CMK (cell line): Measurements from ENCODE around the gene TMEM132C.

Source experiments
- DNase-seq: peaks from one replicate; pipeline ENCODE4 v3.0.0-alpha.2; 2010; ENCODE audit warnings: low read depth

TMEM132C gene

GRCh38 chr12:128712622-128713021 lies 445.7 kb downstream of the TMEM132C start:
- no peak for DNase-seq

GRCh38 chr12:128715485-128715884 lies 448.5 kb downstream of the TMEM132C start:
- no peak for DNase-seq

DNA sequence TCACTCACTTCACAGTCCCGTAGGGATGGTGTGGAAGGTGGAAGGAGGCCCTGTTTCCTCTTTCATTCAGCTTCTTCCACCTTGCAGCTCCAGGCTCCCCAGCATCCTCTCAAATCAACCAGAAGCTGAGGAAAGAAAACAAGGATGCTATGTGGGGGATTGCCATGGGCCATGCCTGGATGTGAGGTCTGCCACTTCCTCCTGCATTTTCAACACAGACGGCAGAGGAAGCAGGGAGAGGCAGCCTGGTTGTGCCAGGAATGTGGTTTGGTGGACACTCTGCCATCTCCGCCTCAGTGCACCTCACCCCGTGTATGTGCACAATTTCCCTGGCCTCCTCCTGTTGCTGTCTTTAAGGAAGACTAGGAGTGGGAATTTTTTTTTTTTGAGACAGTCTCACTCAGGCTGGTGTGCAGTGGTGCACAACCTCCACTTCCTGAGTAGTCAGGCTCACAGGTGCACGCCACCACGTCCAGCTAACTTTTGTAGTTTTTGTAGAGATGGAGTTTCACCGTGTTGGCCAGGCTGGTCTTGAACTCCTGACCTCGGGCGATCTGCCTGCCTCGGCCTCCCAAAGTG lies 457.6 kb downstream of the TMEM132C start:
- DNase-seq, result no peak

DNA sequence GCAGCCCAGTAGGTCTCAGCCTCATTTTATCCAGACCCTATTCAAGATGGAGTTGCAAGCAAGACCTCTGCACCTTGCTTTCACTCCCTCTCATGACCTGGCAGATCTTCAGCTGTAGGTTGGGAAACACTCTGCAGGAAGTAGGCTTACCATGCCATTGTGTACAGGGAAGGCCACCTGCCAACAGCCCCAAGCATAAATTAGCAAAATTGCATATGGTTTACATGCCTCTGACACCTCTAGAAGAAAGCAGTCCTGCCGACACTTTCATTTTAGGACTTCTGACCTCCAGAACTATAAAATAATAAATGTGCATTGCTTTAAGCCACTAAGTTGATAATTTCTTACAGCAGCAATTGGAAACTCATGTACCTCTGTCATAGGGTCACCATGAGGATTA lies 459.9 kb downstream of the TMEM132C start:
- DNase-seq, result no peak

DNA sequence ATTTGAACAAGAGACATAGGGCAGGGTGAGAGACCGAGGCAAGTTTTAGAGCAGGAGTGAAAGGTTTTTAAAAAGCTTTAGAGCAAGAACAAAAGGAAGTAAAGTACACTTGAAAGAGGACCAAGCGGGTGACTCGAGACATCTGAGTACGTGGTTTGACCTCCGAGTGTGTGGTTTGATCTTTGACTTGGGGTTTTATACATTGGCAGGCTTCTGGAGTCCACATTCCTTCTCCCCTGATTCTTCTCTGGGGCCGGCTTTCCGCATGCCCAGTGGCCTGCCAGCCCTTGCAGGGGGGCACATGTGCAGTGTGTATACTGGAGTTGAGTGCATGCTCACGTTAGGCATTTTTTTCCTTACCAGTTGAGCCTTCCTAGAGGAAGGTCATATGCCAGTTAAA lies 460.5 kb downstream of the TMEM132C start:
- no peak for DNase-seq

GRCh38 chr12:128727999-128728398 lies 461.0 kb downstream of the TMEM132C start:
- DNase-seq, result no peak

- DNase-seq, result peak; percentile 27
These were observed 462.7 kb downstream of the TMEM132C start for GRCh38 chr12:128729628-128730121.

GRCh38 chr12:128734371-128734770 lies 467.4 kb downstream of the TMEM132C start:
- DNase-seq, result no peak

GRCh38 chr12:128737292-128737966 lies 470.5 kb downstream of the TMEM132C start:
- DNase-seq, result no peak

DNA sequence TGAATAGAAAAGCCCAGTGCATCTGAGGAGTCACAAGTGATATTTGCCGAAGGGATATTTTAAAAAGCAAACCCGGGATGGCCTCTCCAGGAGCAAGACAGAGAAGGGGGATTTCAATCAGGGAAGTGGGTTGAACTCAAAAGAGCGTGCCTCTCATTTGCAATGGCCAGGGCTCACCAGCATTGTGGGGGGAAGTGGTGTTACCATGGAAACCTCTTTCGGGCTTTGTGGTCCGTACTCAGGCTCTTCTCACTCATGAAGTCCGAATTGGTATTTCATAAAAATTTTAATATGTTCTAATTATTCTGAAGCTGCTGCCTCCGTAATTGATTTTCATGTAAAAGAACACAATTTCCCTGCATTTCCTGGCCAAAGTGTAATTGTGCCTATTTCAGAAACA lies 476.9 kb downstream of the TMEM132C start:
- no peak for DNase-seq

DNA sequence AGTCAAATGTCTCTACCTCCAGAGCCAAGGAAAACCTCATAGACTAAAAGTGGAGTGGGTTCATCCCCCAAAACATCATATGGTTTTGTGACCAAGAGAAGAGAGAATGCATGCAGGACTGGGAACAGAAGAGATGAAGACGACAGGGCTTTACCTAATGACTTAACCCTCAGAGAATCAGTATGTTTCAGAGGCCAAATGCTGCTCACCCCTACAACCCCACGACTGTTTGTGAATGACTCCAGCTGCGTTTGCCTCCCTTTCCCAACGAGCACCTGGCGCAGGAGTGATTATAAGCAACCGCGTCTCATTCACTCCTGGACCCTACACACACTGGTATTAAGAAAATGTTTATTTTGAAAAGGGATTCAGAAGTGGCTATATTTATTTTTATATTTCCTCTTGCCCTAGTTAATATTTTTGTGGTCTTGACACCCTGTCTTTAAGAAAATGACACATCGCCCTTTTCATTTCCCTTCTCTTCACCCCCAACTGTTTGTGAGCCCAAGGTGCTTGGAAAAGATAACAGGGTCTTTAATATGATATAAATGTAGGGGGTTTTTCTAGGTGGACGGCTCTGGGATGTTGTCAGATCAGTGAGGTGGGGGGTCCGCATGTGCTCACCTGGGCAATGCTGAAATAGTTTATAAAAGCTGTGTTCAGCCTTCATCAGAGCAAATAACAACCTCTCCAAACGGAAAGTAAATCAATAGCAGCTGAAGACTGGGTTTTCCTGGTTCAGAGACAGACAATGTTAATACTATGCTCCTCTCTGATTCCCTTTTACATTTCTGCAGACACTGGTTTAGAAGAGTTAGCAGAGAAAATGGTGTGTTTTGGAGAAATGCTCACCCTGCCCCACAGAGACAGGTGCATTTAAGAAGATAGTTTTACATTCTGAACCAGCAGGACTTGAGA lies 479.1 kb downstream of the TMEM132C start:
- DNase-seq, result no peak

- no peak for DNase-seq
These were observed 480.5 kb downstream of the TMEM132C start for GRCh38 chr12:128747441-128747840.

DNA sequence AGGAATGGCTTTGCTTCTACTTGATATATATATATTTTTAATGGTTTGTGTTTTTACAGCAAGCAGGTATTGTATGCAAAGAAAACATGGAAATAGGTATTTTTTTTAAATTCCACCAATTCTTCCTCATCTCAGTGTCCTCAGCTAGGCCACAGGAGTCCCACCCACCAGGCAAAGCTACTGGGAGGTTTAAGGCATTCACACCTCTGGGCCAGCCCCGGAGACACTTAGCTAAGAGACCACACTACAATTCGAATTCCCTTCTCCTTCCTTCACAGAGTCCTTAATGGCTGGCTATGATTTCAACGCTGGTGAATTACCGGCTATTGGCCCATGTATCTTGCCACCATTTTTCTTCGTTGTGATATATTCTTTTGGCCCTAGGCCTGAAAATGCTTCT lies 485.4 kb downstream of the TMEM132C start:
- no peak for DNase-seq

DNA sequence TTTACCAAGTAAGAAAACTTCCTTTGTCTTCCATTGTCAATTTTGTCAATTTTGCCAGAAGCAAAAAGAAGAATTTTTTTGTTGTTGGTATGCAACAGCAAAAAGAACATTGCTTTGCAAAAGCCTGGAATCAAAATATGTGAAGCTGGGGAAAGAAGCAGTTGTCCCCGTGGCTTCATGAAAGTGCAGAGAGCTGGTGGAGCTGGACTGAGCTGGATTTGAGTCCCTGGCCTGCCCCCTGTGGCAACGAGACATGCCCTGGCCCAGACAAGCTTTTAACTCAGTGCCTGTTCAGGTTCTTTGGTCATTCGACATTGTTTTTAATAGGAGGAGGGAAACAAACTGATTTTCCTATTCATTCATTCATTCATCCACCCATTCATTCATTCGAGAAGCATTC lies 486.5 kb downstream of the TMEM132C start:
- no peak for DNase-seq

DNA sequence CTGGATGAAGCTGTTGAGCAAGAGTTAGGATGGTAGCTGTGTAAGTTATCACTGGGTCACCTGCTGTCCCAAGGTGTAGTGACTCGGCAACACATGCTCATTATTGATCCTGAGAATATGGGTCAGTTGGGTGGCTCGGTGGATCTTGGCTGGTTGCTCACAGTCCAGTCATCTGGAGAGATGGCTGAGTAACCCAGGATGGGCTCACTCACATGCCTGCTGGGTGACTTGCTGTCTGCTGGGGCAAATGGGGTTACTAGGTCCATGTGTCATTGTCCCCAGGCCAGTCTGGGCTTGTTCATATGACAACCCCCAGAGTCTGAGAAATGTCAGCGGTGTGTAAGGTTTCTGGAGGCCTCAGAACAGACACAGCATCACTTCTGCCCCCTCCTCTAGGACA lies 487.3 kb downstream of the TMEM132C start:
- DNase-seq, result no peak

DNA sequence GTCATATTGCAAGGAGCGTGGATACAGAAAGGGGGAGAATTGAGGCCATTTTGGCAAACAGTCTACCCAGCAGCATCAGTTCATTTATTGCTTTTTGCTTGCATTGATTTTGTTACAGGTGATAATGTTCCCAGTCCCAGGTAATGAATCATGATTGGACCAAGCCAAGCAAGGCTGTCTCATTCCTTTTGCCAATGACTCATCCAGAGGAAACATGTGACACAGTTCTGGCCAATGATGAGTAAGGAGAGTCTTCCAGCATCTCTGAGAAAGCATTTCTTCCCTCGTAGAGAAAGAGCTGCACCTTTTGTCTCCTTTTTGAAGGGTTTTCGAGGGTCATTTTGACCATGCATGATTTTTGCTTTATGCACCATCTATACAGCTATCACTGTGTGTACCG lies 488.6 kb downstream of the TMEM132C start:
- DNase-seq, result no peak
